Measurements from ENCODE around the gene GLOD4.
"Not testable (repeated sequence)": the region's sequence is repeated elsewhere in the genome, so short reads cannot be mapped to it uniquely, and the experiment has no call there.

Gene GLOD4

GRCh38 chr17:811051-811784, 29.1 kb upstream of the GLOD4 start:
- no peaks in the 10 kb centered on the region for H3K9me3 ChIP-seq (ENCODE audit: control insufficient read depth, low read length)
- no peak overlapping the region for H3K9ac ChIP-seq (ENCODE audit: low read length)
- no peak overlapping the region for H3K4me3 ChIP-seq (ENCODE audit: low read length)
- H3K27me3 ChIP-seq (ENCODE audit: control insufficient read depth, insufficient read depth, low read length) = no peaks in the 10 kb centered on the region
- no peaks in the 10 kb centered on the region for H3K36me3 ChIP-seq (ENCODE audit: control insufficient read depth, insufficient read depth, low read length)
- no peaks in the 10 kb centered on the region for H3K4me1 ChIP-seq (ENCODE audit: control insufficient read depth, insufficient read depth, low read length)

GRCh38 chr17:807523-808294, 25.6 kb upstream of the GLOD4 start:
- H3K9ac ChIP-seq (ENCODE audit: low read length) = no peak overlapping the region
- no peaks in the 10 kb centered on the region for H3K27me3 ChIP-seq (ENCODE audit: control insufficient read depth, insufficient read depth, low read length)
- H3K4me1 ChIP-seq (ENCODE audit: control insufficient read depth, insufficient read depth, low read length) = no peaks in the 10 kb centered on the region
- H3K9me3 ChIP-seq (ENCODE audit: control insufficient read depth, low read length) = no peaks in the 10 kb centered on the region
- H3K36me3 ChIP-seq (ENCODE audit: control insufficient read depth, insufficient read depth, low read length) = no peaks in the 10 kb centered on the region
- H3K4me3 ChIP-seq (ENCODE audit: low read length) = no peak overlapping the region

- Histone ChIP-seq H3K4me3 (ENCODE audit: low read length) (no peak overlapping the region), H3K9me3 (ENCODE audit: control insufficient read depth, low read length) (no peaks in the 10 kb centered on the region), H3K36me3 (ENCODE audit: control insufficient read depth, insufficient read depth, low read length) (no peaks in the 10 kb centered on the region), H3K4me1 (ENCODE audit: control insufficient read depth, insufficient read depth, low read length) (no peaks in the 10 kb centered on the region), H3K9ac (ENCODE audit: low read length) (no peak overlapping the region), H3K27me3 (ENCODE audit: control insufficient read depth, insufficient read depth, low read length) (no peaks in the 10 kb centered on the region)
Observed at GRCh38 chr17:806781-807522, 24.9 kb upstream of the GLOD4 start.

- no peaks in the 10 kb centered on the region for H3K4me1 ChIP-seq (ENCODE audit: control insufficient read depth, insufficient read depth, low read length)
- H3K9ac ChIP-seq (ENCODE audit: low read length) = no peak overlapping the region
- no peaks in the 10 kb centered on the region for H3K27me3 ChIP-seq (ENCODE audit: control insufficient read depth, insufficient read depth, low read length)
- no peaks in the 10 kb centered on the region for H3K36me3 ChIP-seq (ENCODE audit: control insufficient read depth, insufficient read depth, low read length)
- H3K9me3 ChIP-seq (ENCODE audit: control insufficient read depth, low read length) = no peaks in the 10 kb centered on the region
- no peak overlapping the region for H3K4me3 ChIP-seq (ENCODE audit: low read length)
Observed at GRCh38 chr17:806346-806745, 24.3 kb upstream of the GLOD4 start.

- H3K9ac ChIP-seq (ENCODE audit: low read length) = not testable (repeated sequence)
Observed at GRCh38 chr17:805886-806285, 23.8 kb upstream of the GLOD4 start.

GRCh38 chr17:804541-805435, 22.7 kb upstream of the GLOD4 start:
- no peak overlapping the region for H3K4me3 ChIP-seq (ENCODE audit: low read length)
- no peaks in the 10 kb centered on the region for H3K36me3 ChIP-seq (ENCODE audit: control insufficient read depth, insufficient read depth, low read length)

More at GRCh38 chr17:805886-806285, 23.8 kb upstream of the GLOD4 start:
- H3K4me3 ChIP-seq (ENCODE audit: low read length); H3K4me1 ChIP-seq (ENCODE audit: control insufficient read depth, insufficient read depth, low read length); H3K36me3 ChIP-seq (ENCODE audit: control insufficient read depth, insufficient read depth, low read length); H3K9me3 ChIP-seq (ENCODE audit: control insufficient read depth, low read length); H3K27me3 ChIP-seq (ENCODE audit: control insufficient read depth, insufficient read depth, low read length): not testable (repeated sequence)

GRCh38 chr17:802901-803881, 21.1 kb upstream of the GLOD4 start:
- Histone ChIP-seq H3K27me3 (ENCODE audit: control insufficient read depth, insufficient read depth, low read length) (no peaks in the 10 kb centered on the region), H3K9ac (ENCODE audit: low read length) (no peak overlapping the region), H3K4me3 (ENCODE audit: low read length) (no peak overlapping the region), H3K9me3 (ENCODE audit: control insufficient read depth, low read length) (no peaks in the 10 kb centered on the region), H3K4me1 (ENCODE audit: control insufficient read depth, insufficient read depth, low read length) (no peaks in the 10 kb centered on the region), H3K36me3 (ENCODE audit: control insufficient read depth, insufficient read depth, low read length) (no peaks in the 10 kb centered on the region)

More at GRCh38 chr17:804541-805435, 22.7 kb upstream of the GLOD4 start:
- Histone ChIP-seq H3K9ac (ENCODE audit: low read length) (no peak overlapping the region), H3K4me1 (ENCODE audit: control insufficient read depth, insufficient read depth, low read length) (no peaks in the 10 kb centered on the region), H3K9me3 (ENCODE audit: control insufficient read depth, low read length) (no peaks in the 10 kb centered on the region), H3K27me3 (ENCODE audit: control insufficient read depth, insufficient read depth, low read length) (no peaks in the 10 kb centered on the region)

- no peaks in the 10 kb centered on the region for H3K9me3 ChIP-seq (ENCODE audit: control insufficient read depth, low read length)
- no peaks in the 10 kb centered on the region for H3K27me3 ChIP-seq (ENCODE audit: control insufficient read depth, insufficient read depth, low read length)
- H3K36me3 ChIP-seq (ENCODE audit: control insufficient read depth, insufficient read depth, low read length) = no peaks in the 10 kb centered on the region
Observed at GRCh38 chr17:802481-802880, 20.4 kb upstream of the GLOD4 start.

GRCh38 chr17:801660-802059, 19.6 kb upstream of the GLOD4 start:
- Histone ChIP-seq H3K9me3 (ENCODE audit: control insufficient read depth, low read length) (no peaks in the 10 kb centered on the region), H3K27me3 (ENCODE audit: control insufficient read depth, insufficient read depth, low read length) (no peaks in the 10 kb centered on the region), H3K4me1 (ENCODE audit: control insufficient read depth, insufficient read depth, low read length) (no peaks in the 10 kb centered on the region), H3K36me3 (ENCODE audit: control insufficient read depth, insufficient read depth, low read length) (no peaks in the 10 kb centered on the region), H3K4me3 (ENCODE audit: low read length) (no peak overlapping the region), H3K9ac (ENCODE audit: low read length) (no peak overlapping the region)

More at GRCh38 chr17:802481-802880, 20.4 kb upstream of the GLOD4 start:
- no peaks in the 10 kb centered on the region for H3K4me1 ChIP-seq (ENCODE audit: control insufficient read depth, insufficient read depth, low read length)
- H3K9ac ChIP-seq (ENCODE audit: low read length) = no peak overlapping the region
- no peak overlapping the region for H3K4me3 ChIP-seq (ENCODE audit: low read length)

GRCh38 chr17:800446-801242, 18.6 kb upstream of the GLOD4 start:
- no peak overlapping the region for H3K9ac ChIP-seq (ENCODE audit: low read length)
- H3K4me1 ChIP-seq (ENCODE audit: control insufficient read depth, insufficient read depth, low read length) = peaks cover 1% of the 10 kb centered on the region
- no peaks in the 10 kb centered on the region for H3K36me3 ChIP-seq (ENCODE audit: control insufficient read depth, insufficient read depth, low read length)
- no peaks in the 10 kb centered on the region for H3K9me3 ChIP-seq (ENCODE audit: control insufficient read depth, low read length)
- no peaks in the 10 kb centered on the region for H3K27me3 ChIP-seq (ENCODE audit: control insufficient read depth, insufficient read depth, low read length)
- H3K4me3 ChIP-seq (ENCODE audit: low read length) = no peak overlapping the region
